ENCODE measurements around the gene LTO1. TPM values are rescaled to one million over a fixed set of nuclear protein-coding genes. Genes with fewer than 3 reads are reported as not detected.

Gene LTO1
- polyA plus RNA-seq, 1 of the 3 experiments (the other 2 are of a cell fraction): 30.8 TPM

- no peaks in the 10 kb centered on the region for H3K9me3 ChIP-seq
- ChIA-PET POLR2A (no interaction called here), CTCF (interaction anchor here (0.8 to 4.9 kb wide), 17 partner anchors 9 to 514 kb away, joined by 3 to 55 read pairs (median 5); no protein-coding TSS in a partner anchor)
- H3K27me3 ChIP-seq (ENCODE audit: insufficient read depth): peaks cover 6% of the 10 kb centered on the region; the same call in 1 of the 2 replicates
- H3K4me1 ChIP-seq (ENCODE audit: control insufficient read depth in 1 of 2, insufficient read depth in 2 of 2, low read depth in 1 of 2, low read length in 1 of 2): no peaks in the 10 kb centered on the region; a peak in 1 of 4 replicates
- no peak for DNase-seq
- WGBS (ENCODE audit: low lambda C conversion rate): 81% methylated on average over 10 of the region's 13 CpGs
- H3K4me3 ChIP-seq (ENCODE audit: low read depth in 2 of 2, low read length in 1 of 2): no peak overlapping the region
- H3F3A ChIP-seq (replicated peaks; ENCODE audit: insufficient read depth): peaks cover 4% of the 10 kb centered on the region
- no peak overlapping the region for H3K27ac ChIP-seq (ENCODE audit: low read depth in 2 of 2, low read length in 1 of 2)
- H3K36me3 ChIP-seq (replicated peaks in 1 of 2; ENCODE audit: control insufficient read depth in 1 of 2, insufficient read depth in 2 of 2, low read length in 1 of 2): no peaks in the 10 kb centered on the region
- H3K4me2 ChIP-seq: no peak overlapping the region
- H3K79me2 ChIP-seq (ENCODE audit: insufficient read depth): no peaks in the 10 kb centered on the region
- no peaks in the 10 kb centered on the region for H3K9me2 ChIP-seq
- no peak overlapping the region for H2AFZ ChIP-seq (ENCODE audit: low read depth)
- no peak overlapping the region for H3K9ac ChIP-seq
- no peaks in the 10 kb centered on the region for H4K20me1 ChIP-seq (ENCODE audit: insufficient read depth)
- TF ChIP-seq REST (IDR thresholded peaks at IDR 0.05; ENCODE audit: low read depth, low read length): no peak
- TF ChIP-seq GATA2 (CRISPR knock-in tag; IDR thresholded peaks at IDR 0.05): no peak
- TF ChIP-seq RFX5 (IDR thresholded peaks at IDR 0.05; ENCODE audit: low read length): no peak
- no peak for TF ChIP-seq FOSL2 (IDR thresholded peaks at IDR 0.05; ENCODE audit: borderline replicate concordance, low read depth)
- no peak for TF ChIP-seq FOXJ3 (CRISPR knock-in tag; IDR thresholded peaks at IDR 0.05)
- TF ChIP-seq SMC3 (IDR thresholded peaks at IDR 0.05; ENCODE audit: low read depth, low read length): no peak
- TF ChIP-seq NFIC (IDR thresholded peaks at IDR 0.05; ENCODE audit: borderline replicate concordance): no peak
- no peak for TF ChIP-seq JUND (IDR thresholded peaks at IDR 0.05)
- TF ChIP-seq RXRA (IDR thresholded peaks at IDR 0.05; ENCODE audit: borderline replicate concordance, low read depth): no peak
- TF ChIP-seq TAF1 (IDR thresholded peaks at IDR 0.05; ENCODE audit: borderline replicate concordance, low read depth, low read length): no peak
- no peak for TF ChIP-seq ELF1 (IDR thresholded peaks at IDR 0.05)
- TF ChIP-seq USF1 (IDR thresholded peaks at IDR 0.05; ENCODE audit: borderline replicate concordance, low read depth): no peak
- no peak for TF ChIP-seq MEF2A (IDR thresholded peaks at IDR 0.05; ENCODE audit: borderline replicate concordance, low read depth)
- TF ChIP-seq RCOR1 (IDR thresholded peaks at IDR 0.05; ENCODE audit: low read length): no peak
- TF ChIP-seq ZBTB33 (IDR thresholded peaks at IDR 0.05; ENCODE audit: borderline replicate concordance, low read depth): no peak
- no peak for TF ChIP-seq EP300 (IDR thresholded peaks at IDR 0.05; ENCODE audit: borderline replicate concordance in 1 of 2, low read depth in 1 of 2, low read length in 1 of 2)
- TF ChIP-seq TEAD4 (IDR thresholded peaks at IDR 0.05; ENCODE audit: borderline replicate concordance, insufficient read depth): no peak
- no peak for TF ChIP-seq MAX (IDR thresholded peaks at IDR 0.05; ENCODE audit: low read depth)
These were observed 11.3 kb upstream of the LTO1 start for GRCh38 chr11:69686452-69686851.
